OCI-LY3 (cell line): ENCODE measurements around the gene VAV2.

Source experiments
- H2AFZ ChIP-seq: fragments of 200-600, 300-600 bp; shearing (Covaris generic); 2 replicates; pipeline ENCODE4 v1.6.0; 2014; ENCODE audit warnings: antibody characterized with exemption, low read depth, low read length
- H3K27ac ChIP-seq: fragments of 200-600, 300-600 bp; sonication (generic); 2 replicates; pipeline ENCODE4 v1.5.1; 2014; ENCODE audit warnings: mild to moderate bottlenecking, low read length, moderate library complexity, mixed read lengths
- H3K27me3 ChIP-seq: fragments of 200-600, 300-600 bp; sonication (generic); 2 replicates; pipeline ENCODE4 v1.6.1; 2014; ENCODE audit warnings: low read depth, low read length, mixed read lengths
- H3K36me3 ChIP-seq: fragments of 200-600, 300-600 bp; sonication (generic); replicated peaks from 2 replicates; pipeline ENCODE3; 2014; ENCODE audit warnings: low read depth, low read length, mixed read lengths
- H3K4me1 ChIP-seq: fragments of 300-600, 200-600 bp; sonication (generic); 2 replicates; pipeline ENCODE4 v1.6.1; 2014; ENCODE audit warnings: low read length, mixed read lengths
- H3K4me2 ChIP-seq: fragments of 200-600, 300-600 bp; sonication (generic); 2 replicates; pipeline ENCODE4 v1.6.1; 2014; ENCODE audit warnings: low read length, mixed read lengths
- H3K4me3 ChIP-seq: fragments of 300-600, 200-600 bp; sonication (generic); 2 replicates; pipeline ENCODE4 v1.5.1; 2014; ENCODE audit warnings: antibody characterized with exemption, mild to moderate bottlenecking, low read length, moderate library complexity
- H3K79me2 ChIP-seq: fragments of 300-600, 200-600 bp; shearing (Covaris generic); 2 replicates; pipeline ENCODE4 v1.6.1; 2014; ENCODE audit warnings: mild to moderate bottlenecking, low read length, mixed read lengths
- H3K9ac ChIP-seq: fragments of 300-600, 200-600 bp; shearing (Covaris generic); 2 replicates; pipeline ENCODE4 v1.6.0; 2014; ENCODE audit warnings: mild to moderate bottlenecking, low read length, moderate library complexity
- H3K9me3 ChIP-seq: fragments of 200-600, 300-600 bp; shearing (Covaris generic); 2 replicates; pipeline ENCODE4 v1.6.1; 2014; ENCODE audit warnings: low read length, mixed read lengths; ENCODE audit not compliant: insufficient read depth
- H4K20me1 ChIP-seq: fragments of 200-600, 300-600 bp; sonication (generic); 2 replicates; pipeline ENCODE4 v1.6.1; 2016; ENCODE audit warnings: low read length, mixed read lengths; ENCODE audit not compliant: insufficient read depth
- EZH2phosphoT487 ChIP-seq: fragments of 200-600 bp; shearing (Covaris generic); IDR thresholded peaks from 2 replicates; pipeline ENCODE4 v1.6.1; 2018; ENCODE audit warnings: antibody characterized with exemption, mixed run types, low read depth
- TF ChIP-seq, protein P1 (sequence below): fragments of 200-600, 300-600 bp; sonication (generic); IDR thresholded peaks from 2 replicates; pipeline ENCODE4 v1.5.1; 2014; ENCODE audit warnings: antibody characterized with exemption, low read length, low read depth

Gene VAV2

DNA sequence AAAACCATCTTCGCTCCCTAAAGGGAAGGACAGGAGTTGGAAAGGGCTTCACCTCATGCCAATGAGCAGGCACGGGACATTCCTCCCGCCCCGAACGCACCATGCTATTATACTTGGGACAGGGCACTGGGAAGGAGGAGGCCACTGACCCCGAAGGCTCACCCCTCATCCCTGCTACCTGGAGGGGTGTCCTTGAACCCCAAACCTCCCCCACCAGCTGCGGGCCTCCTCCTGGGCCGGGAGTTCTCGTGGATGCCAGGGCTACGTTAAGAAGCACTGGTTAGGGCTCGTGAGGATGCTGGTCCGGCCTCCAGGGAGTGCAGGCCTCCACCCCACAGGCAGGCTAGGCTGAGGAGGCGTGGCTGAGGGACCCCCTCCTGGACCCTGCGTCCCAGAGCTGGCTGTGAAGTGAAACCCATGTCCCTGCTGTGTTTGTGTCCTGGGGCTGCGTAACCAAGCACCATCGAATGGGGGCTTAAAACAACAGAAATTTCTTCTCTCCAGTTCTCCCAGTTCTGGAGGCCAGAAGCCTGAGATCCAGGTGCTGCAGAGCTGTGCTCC lies 142.9 kb downstream of the VAV2 start:
- no peaks in the 10 kb centered on the region for H3K27me3 ChIP-seq
- peaks cover 73% of the 10 kb centered on the region for H4K20me1 ChIP-seq
- no peak overlapping the region for H3K27ac ChIP-seq
- no peak overlapping the region for H3K9ac ChIP-seq
- no peak overlapping the region for H3K4me2 ChIP-seq
- H3K79me2 ChIP-seq = peaks cover 38% of the 10 kb centered on the region
- no peak overlapping the region for H3K4me3 ChIP-seq
- H2AFZ ChIP-seq = no peak overlapping the region
- TF ChIP-seq, protein P1, sequence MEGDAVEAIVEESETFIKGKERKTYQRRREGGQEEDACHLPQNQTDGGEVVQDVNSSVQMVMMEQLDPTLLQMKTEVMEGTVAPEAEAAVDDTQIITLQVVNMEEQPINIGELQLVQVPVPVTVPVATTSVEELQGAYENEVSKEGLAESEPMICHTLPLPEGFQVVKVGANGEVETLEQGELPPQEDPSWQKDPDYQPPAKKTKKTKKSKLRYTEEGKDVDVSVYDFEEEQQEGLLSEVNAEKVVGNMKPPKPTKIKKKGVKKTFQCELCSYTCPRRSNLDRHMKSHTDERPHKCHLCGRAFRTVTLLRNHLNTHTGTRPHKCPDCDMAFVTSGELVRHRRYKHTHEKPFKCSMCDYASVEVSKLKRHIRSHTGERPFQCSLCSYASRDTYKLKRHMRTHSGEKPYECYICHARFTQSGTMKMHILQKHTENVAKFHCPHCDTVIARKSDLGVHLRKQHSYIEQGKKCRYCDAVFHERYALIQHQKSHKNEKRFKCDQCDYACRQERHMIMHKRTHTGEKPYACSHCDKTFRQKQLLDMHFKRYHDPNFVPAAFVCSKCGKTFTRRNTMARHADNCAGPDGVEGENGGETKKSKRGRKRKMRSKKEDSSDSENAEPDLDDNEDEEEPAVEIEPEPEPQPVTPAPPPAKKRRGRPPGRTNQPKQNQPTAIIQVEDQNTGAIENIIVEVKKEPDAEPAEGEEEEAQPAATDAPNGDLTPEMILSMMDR = no peak
- no peak for TF ChIP-seq EZH2phosphoT487
- H3K36me3 ChIP-seq = no peaks in the 10 kb centered on the region
- H3K9me3 ChIP-seq = no peaks in the 10 kb centered on the region
- no peaks in the 10 kb centered on the region for H3K4me1 ChIP-seq

DNA sequence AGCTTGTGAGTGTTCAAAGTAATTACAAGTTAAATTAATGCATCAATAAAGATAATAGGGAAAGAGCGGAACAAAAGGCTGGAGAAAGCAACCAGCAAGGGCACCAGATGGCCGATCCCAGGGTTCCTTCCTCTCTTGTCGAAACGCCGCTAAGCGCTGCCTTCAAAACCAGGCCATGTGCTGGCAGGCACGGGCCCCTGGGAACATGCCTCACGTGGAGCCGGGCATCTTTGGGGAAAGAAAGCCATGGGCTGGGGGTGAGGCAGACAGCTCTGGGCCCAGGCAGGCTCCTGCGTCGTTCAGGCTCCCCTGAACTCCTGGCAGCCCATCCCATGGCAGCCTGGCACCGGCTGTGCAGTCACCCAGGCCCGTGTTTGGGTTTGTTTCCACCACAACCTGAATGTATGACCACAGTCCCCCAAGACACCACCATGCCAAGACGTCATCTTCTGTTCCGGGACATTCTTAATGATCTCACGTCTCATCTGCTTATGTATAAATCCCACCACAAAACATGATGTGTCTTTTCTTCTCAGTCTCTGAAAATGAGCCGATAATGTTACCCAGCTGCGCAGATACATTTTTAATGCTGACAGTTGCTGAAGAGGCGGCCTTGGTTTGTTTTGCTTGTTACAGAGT lies 143.5 kb downstream of the VAV2 start:
- Histone ChIP-seq H3K27me3 (no peaks in the 10 kb centered on the region), H3K4me2 (no peak overlapping the region), H2AFZ (no peak overlapping the region), H3K9ac (no peak overlapping the region), H4K20me1 (peaks cover 73% of the 10 kb centered on the region), H3K79me2 (peaks cover 33% of the 10 kb centered on the region), H3K36me3 (no peaks in the 10 kb centered on the region), H3K4me3 (no peak overlapping the region), H3K9me3 (no peaks in the 10 kb centered on the region), H3K27ac (no peak overlapping the region), H3K4me1 (no peaks in the 10 kb centered on the region)
- TF ChIP-seq, protein P1 = no peak
- TF ChIP-seq EZH2phosphoT487 = no peak

DNA sequence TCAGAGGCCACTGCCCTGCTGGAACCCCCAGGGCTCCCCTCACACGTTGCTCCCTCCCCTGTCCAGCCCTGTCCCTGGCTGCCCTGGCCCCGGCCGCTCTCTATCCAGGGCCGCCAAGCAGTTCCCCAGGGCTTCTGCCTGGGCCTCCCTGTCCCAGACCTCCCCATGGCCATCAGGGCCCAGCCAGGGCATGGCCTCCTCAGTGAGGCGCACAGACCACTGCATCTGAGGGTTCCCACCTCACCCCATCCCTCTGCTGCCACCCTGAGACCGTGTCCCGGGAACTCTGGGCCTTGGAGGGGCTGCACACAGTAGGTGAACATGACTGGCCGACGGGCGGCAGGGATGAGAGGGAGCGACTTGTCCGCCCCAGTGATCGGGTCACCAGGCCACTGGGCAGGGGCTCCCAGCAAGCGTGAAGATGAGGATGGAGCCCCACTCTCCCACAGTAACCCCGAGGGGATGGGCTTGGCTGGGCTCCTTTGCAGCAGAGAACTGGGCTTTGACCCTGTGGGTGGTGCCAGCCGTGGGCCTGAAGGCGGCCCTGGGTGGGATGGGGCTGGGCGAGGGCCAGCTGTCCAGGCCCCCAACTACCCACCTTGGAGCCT lies 145.5 kb downstream of the VAV2 start:
- H4K20me1 ChIP-seq = peaks cover 72% of the 10 kb centered on the region
- no peak overlapping the region for H3K9ac ChIP-seq
- no peak overlapping the region for H3K4me2 ChIP-seq
- H3K79me2 ChIP-seq = peaks cover 31% of the 10 kb centered on the region
- no peak overlapping the region for H3K27ac ChIP-seq
- no peak overlapping the region for H2AFZ ChIP-seq
- TF ChIP-seq, protein P1 = no peak
- H3K36me3 ChIP-seq = no peaks in the 10 kb centered on the region
- no peak overlapping the region for H3K4me3 ChIP-seq
- H3K27me3 ChIP-seq = no peaks in the 10 kb centered on the region
- H3K4me1 ChIP-seq = no peaks in the 10 kb centered on the region
- H3K9me3 ChIP-seq = no peaks in the 10 kb centered on the region

DNA sequence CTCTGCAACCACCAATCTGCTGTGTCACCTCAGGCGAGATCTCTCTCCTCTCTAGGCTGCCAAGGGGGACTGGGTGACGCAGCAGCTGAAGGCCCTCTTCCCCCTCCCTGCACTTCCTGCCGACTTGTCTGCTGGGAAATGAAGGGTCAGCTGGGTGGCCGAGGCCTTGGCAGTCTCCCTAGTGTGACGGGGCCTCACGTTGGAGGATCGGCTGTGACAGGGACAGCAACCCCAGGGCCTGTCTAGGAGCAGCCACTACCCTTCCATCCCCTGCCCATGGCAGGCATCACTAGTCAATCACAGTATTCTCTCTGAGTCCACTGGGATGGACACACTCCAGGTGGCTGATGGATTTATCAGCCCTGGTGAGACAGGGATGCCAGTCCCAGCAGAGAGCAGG lies 146.7 kb downstream of the VAV2 start:
- no peaks in the 10 kb centered on the region for H3K4me1 ChIP-seq
- H3K4me2 ChIP-seq = no peak overlapping the region
- H3K79me2 ChIP-seq = peaks cover 21% of the 10 kb centered on the region
- no peaks in the 10 kb centered on the region for H3K27me3 ChIP-seq
- H3K27ac ChIP-seq = no peak overlapping the region
- no peaks in the 10 kb centered on the region for H3K36me3 ChIP-seq
- no peak overlapping the region for H3K4me3 ChIP-seq
- TF ChIP-seq EZH2phosphoT487 = no peak
- TF ChIP-seq, protein P1 = no peak
- H4K20me1 ChIP-seq = peaks cover 72% of the 10 kb centered on the region
- H2AFZ ChIP-seq = no peak overlapping the region
- H3K9me3 ChIP-seq = no peaks in the 10 kb centered on the region
- no peak overlapping the region for H3K9ac ChIP-seq
